Left hindlimb (tissue), 1 donor: ENCODE results near the gene FAM149A.

Experiments used
- DNase-seq: peaks from one replicate; pipeline ENCODE4 v3.0.0-alpha.2; 2018

Gene FAM149A

DNA sequence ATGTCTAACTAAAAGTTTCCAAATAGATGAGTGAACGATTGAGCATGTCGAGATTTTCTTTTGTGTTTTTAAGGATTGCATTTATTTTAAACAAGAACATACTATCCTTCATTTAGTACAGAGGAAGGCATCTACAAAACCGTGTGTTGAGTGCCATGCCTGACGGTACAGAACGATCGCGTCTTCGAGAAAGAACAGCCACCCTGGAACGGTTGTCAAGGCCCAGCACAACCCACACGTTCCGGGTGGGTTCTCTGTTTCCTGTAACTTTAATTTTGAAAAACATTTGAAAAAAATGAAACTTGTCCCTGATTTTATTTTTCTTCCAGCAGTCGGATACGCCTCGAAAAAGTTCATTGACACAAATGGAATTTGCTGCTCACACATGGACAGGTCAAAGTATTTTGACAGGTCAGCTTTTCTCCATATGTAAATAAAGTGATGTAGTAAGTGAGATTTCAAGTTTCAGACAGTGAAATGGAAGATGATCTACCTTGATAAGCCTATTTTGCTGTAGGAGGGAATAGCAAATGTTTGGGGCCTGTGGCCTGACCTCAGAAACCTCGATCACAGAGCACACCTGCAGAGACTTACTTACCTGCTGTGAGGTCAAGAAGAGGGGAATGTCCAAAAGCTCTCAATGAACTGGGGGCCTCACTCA is 62.5 kb downstream of the FAM149A start:
- DNase-seq, result no peak

DNA sequence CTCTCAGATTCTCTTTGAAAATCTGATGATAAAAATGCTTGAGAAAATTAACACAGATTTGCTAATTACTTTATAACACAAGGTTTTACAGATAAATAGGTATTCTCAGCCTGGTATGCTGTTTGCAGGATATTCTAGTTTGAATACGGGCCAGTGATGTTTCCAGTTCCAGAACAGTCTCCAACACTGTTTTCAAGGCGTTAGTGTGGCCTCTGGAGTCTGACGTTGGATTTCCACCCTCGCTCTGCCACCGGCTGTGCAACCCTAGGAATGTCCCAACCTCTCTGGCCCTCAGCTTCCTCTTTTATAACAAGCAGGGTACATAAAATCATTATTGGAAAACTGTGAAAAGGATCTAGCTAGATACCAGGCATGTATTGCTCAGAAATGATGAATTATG is 63.1 kb downstream of the FAM149A start:
- DNase-seq, result no peak

- no peak for DNase-seq
These were observed 64.2 kb downstream of the FAM149A start for GRCh38 chr4:186168750-186169149.

DNA sequence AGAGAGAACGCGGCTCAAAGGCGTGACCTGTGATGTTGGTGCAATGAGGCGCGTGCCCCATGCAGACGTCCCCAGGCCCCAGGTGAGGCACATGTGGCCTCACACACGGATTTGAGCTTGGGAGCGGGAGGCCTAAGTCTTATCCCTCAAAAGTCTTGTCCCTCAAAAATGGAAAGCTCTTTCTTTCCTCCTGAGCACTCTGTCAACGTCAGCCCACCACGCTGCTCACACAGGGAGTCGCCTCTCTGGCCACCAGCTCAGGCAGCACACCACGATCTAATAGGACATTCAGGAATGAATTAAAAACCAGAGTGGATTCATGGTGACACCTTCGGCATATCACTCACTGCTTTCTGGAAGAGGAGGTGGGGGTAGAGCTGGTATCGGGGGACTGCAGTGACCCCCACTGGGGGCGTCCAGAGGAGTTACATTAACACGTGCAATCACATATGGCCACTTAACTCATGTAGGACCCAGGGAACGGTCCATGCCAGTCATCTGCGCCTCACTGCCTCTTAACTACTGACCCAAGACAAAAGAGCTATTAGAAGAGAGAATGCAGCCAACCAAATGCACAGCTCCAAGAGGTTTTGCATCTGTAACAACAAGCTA is 64.9 kb downstream of the FAM149A start:
- DNase-seq, result no peak

DNA sequence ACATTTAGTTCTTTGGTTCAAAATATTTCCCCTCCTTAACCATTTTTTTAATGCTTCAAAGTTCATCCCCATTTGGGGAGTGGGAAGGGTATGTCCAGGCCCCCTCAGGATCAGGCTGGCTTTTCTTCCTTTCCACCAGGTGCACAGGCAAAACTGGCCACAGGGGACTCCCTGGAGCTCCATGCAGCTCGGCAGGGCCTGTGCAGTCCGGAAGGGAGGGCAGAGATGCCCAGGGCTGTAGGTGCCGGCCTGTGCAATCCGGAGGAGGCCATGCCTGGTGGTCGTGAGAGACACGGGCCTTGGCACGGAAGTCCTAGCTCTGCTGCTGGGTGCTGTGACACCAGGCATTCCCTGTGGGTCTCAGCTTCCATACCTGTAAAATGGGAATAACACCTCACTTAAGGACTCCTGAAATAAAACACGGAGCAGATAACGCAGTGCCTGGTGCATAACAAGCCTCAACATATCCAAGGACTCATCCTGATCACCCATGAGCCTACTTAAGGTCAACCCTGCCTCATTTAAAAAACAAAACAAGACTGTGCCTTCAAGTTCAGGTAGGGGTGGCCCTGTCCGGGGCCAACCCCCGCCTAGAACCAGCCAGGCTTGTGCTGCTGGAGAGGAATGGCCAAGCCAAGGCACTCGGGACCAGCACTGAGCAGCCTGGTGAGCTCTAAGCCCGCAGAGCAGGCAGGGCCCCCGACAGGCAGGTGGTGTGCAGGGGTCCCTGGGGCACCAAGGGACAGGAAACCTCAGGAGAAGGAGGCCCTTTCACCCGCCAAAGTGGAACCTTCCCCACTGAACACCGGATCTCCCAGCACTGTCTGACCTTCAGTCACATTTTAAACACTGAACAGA is 65.7 kb downstream of the FAM149A start:
- no peak for DNase-seq

DNA sequence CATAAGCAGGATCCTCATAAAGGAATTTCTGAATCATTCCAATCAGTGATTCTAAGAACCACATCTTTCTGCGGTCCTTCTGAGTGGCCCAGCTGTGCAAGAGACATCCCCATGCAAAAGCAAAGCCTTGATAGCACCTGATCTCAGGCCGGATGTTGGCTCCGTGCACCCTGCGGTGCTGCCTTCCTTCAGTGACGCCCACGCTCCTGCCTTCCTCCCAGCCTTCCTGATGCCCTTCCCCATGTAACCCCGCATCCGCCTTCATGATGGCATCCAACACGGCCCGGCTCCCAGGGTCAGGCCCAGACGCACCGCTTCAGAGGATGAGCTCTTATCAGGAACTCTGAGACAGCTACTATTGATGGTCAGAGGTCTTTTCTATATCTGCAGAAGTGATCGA is 66.5 kb downstream of the FAM149A start:
- DNase-seq, result no peak

- DNase-seq, result no peak
These were observed 68.0 kb downstream of the FAM149A start for GRCh38 chr4:186172546-186172945.

- DNase-seq, result no peak
These were observed 83.6 kb downstream of the FAM149A start for GRCh38 chr4:186188107-186188506.

GRCh38 chr4:186189656-186190055 is 85.2 kb downstream of the FAM149A start:
- no peak for DNase-seq

- peak; percentile 60 for DNase-seq
These were observed 86.2 kb downstream of the FAM149A start for GRCh38 chr4:186190581-186191199.

DNA sequence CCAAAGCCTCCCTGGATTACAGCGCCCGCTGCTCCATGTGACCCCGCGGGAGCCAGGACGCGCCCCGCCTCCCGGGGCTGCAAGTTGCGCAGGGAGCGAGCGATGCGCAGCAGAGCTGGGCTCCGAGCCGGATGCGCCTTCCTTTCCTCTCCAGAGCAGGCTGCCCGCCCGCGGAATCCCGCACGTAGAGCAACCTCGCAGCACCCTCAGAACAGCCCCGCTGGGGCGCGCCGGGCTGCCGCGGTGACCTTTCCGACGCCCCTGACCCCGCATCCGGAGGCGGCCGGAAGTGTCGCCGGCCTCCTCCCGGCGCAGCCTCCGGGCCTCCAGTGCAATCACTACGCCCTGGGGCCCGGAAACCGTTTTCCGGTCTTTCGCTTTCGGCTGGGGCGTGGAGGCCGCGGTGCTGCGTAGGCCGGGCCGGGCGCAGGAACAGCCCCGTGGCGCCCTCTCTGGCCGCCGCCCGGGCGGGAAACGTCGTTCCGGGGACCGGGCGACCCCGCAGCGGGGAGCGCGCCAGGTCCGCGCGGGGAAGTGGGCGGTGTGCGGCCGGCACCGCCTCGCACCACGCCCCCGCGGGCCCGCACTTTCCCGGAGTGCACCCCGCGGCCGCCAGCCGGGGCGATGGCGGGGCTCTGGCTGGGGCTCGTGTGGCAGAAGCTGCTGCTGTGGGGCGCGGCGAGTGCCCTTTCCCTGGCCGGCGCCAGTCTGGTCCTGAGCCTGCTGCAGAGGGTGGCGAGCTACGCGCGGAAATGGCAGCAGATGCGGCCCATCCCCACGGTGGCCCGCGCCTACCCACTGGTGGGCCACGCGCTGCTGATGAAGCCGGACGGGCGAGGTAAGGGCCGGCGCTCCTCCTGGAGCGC is 86.9 kb downstream of the FAM149A start, which contains the start of gene CYP4V2:
Gene CYP4V2, plus strand, starts transcription at position 368 of the 866 bp plus-strand sequence. Its CDS starts 257 bp downstream, at position 625.
- DNase-seq, result peak; percentile 75

DNA sequence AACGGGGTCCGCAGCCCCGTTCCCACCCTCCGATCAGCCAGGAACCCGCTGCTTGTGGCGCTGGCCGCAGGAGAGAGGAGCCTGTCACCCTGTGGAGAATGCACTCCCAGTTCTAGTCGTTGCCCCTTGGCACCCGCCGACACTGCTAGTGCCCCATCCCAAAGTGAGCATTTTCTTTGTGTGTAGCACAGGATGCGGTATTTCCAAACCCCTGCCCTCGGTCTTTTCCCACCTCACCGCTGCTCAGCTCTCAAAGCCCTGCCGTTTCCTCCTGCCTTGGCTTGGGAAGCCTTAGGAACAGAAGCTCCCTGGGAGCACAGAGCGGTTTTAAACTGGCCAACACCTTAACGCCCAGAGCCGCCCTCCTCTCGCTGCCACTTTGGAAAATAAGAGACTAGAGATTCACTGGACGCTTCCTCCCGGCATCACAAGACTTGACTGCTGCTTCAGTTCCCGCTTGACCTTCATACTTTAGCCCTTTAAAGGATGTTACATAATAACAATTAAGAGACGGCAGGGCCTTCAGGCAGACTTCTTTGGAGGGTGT is 87.6 kb downstream of the FAM149A start:
- peak; percentile 51 for DNase-seq

- DNase-seq, result no peak
These were observed 89.3 kb downstream of the FAM149A start for GRCh38 chr4:186193851-186194250.

DNA sequence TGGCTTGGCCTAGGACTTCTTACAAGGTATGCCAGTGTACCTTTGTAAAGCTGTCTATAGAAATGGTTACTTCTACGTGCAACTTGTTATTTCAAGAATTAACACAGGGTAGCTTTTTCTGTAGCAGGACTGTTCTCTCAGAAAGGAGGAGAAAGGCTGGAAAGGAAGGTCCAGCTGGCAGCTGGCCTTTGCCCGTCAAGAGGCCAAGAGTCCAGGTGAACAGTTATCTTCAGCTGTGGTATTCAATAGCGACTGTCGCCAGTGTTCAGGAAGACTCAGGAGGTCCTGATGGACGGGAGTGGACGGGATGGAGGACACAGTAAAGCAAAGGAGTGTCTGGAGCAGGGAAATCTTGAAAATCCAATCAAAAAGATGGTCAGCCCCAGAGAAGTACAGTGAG is 91.6 kb downstream of the FAM149A start:
- no peak for DNase-seq

DNA sequence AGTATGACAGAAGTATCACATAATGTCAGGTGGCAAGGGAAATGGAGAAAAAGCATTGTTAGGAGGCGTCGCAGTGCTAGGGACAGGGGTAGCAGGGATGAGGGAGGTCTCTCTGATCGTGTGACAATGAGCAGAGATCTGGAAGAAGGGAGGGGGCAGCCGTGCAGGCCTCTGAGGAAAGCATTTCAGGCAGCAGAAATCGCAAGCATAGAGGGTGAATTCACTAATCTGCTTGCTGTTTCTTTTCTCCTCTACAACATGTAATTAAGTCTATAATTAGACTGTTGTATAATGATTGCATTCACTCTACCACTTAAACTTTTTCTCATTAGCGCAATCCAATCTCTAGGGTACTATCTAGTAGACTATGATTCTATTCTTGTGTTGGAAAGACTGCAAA is 96.0 kb downstream of the FAM149A start:
- DNase-seq, result no peak

- DNase-seq, result no peak
These were observed 96.5 kb downstream of the FAM149A start for GRCh38 chr4:186201010-186201409.

GRCh38 chr4:186201535-186202230 is 97.2 kb downstream of the FAM149A start:
- DNase-seq, result no peak

DNA sequence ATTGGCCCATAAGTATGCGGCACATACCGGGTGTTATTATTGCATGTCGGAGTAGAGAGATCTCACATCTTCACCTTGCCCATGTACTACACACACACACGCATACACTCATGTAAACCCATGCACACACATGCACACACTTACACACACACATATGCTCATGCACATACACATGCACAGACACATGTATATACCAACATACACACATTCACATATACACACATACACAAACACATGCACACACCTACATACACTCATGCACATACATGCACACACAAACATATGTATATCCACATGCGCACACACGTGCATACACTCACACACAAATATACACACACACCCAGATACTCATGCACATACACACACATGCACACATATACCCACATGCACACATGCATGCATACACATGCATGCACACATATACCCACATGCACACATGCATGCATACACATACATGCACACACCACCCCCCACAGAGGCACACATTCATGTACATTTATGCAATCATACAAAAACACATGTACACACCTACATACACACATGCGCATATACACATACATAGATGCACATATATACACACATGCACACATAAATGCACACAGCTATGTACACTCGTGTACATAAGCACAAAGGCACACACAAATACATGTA is 98.1 kb downstream of the FAM149A start:
- no peak for DNase-seq

DNA sequence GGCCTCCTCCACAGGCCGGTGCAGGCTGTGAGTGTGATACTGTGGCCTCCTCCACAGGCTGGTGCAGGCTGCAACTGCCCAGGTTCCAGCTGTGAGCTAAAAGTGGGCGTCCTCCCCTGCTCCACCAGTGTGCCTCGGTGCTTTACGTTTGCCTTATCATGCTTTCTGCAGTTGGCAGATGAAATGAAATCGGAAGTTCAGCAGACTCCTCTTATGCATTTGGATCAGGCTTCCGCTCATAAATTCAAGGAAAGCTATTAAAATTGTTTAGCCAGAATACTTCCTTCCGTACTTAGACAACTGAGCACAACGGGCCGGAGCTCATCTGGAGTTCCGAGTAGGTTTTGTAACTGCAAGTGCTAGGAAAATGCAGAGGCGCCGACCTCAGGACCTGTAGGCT is 98.9 kb downstream of the FAM149A start:
- no peak for DNase-seq

DNA sequence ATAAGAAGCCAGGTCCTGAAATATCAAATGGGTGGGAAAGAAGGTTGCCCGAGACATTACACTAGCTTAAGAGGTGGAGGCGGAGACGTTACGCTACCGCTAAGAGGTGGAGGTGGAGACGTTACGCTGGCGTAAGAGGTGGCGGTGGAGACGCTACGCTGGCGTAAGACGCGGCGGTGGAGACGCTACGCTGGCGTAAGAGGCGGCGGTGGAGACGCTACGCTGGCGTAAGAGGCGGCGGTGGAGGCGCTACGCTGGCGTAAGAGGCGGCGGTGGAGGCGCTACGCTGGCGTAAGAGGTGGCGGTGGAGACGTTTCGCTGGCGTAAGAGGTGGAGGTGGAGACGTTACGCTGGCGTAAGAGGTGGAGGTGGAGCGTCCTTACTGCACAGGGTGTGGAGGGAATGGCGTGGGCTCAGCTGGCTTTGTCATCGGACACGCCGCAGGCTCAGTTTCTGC is 99.6 kb downstream of the FAM149A start:
- DNase-seq, result peak; percentile 59

GRCh38 chr4:186204686-186205085 is 100.2 kb downstream of the FAM149A start:
- no peak for DNase-seq
